IMR-90 (cell line): ENCODE measurements around the gene CLASP1.

ENCODE experiments used
- BHLHE40 ChIP-seq: fragments of 150-350 bp; IDR thresholded peaks from 2 replicates; pipeline ENCODE4 v1.6.1; 2016; ENCODE audit warnings: mild to moderate bottlenecking, low read depth, low read length
- CEBPB ChIP-seq: IDR thresholded peaks from 2 replicates; pipeline ENCODE4 v1.6.1; 2012; ENCODE audit warnings: low read depth, low read length, improper control_type of control experiment
- CTCF ChIP-seq: conservative IDR thresholded peaks from 2 replicates; pipeline ENCODE4 v1.5.1; 2012; ENCODE audit warnings: mild to moderate bottlenecking, low read depth, low read length, improper control_type of control experiment
- FOS ChIP-seq: fragments of 150-350 bp; IDR thresholded peaks from 2 replicates; pipeline ENCODE4 v1.6.1; 2016; ENCODE audit warnings: low read depth, low read length
- MAFK ChIP-seq: IDR thresholded peaks from 2 replicates; pipeline ENCODE4 v1.6.1; 2012; ENCODE audit warnings: low read depth, low read length, improper control_type of control experiment
- MAZ ChIP-seq: IDR thresholded peaks from 2 replicates; pipeline ENCODE4 v1.6.1; 2012; ENCODE audit warnings: low read depth, mild to moderate bottlenecking, low read length, improper control_type of control experiment, moderate library complexity, borderline replicate concordance
- NFE2L2 ChIP-seq: fragments of 150-350 bp; IDR thresholded peaks from 2 replicates; pipeline ENCODE4 v1.6.1; 2016; ENCODE audit warnings: low read depth, mild to moderate bottlenecking, low read length
- POLR2A ChIP-seq: IDR thresholded peaks from 2 replicates; pipeline ENCODE4 v1.6.1; 2012; ENCODE audit warnings: mild to moderate bottlenecking, low read depth, low read length
- RAD21 ChIP-seq: IDR thresholded peaks from 2 replicates; pipeline ENCODE4 v1.6.1; 2012; ENCODE audit warnings: low read length, improper control_type of control experiment
- RCOR1 ChIP-seq: IDR thresholded peaks from 2 replicates; pipeline ENCODE4 v1.6.1; 2012; ENCODE audit warnings: mild to moderate bottlenecking, low read length, improper control_type of control experiment; ENCODE audit not compliant: insufficient replicate concordance
- RFX5 ChIP-seq: IDR thresholded peaks from 2 replicates; pipeline ENCODE4 v1.8.0; 2012; ENCODE audit warnings: low read depth, mild to moderate bottlenecking, low read length, moderate library complexity
- SMC3 ChIP-seq: fragments of 150-350 bp; IDR thresholded peaks from 2 replicates; pipeline ENCODE4 v1.6.1; 2016; ENCODE audit warnings: low read depth, mild to moderate bottlenecking, antibody characterized with exemption, low read length, moderate library complexity
- USF2 ChIP-seq: fragments of 150-350 bp; IDR thresholded peaks from 2 replicates; pipeline ENCODE4 v1.6.1; 2017; ENCODE audit warnings: mild to moderate bottlenecking, antibody characterized with exemption, low read length, low read depth

- TF ChIP-seq FOS (no peak), POLR2A (no peak), CTCF (no peak), SMC3 (no peak), MAFK (no peak), CEBPB (no peak), RFX5 (no peak), RCOR1 (no peak), USF2 (no peak), NFE2L2 (no peak), RAD21 (no peak), BHLHE40 (no peak), MAZ (no peak)
Observed at GRCh38 chr2:121335294-121336290, 313.7 kb downstream of the CLASP1 start.
